ENCODE data around the gene MRPL36. TPM values are rescaled to one million over a fixed set of nuclear protein-coding genes. Genes with fewer than 3 reads are reported as not detected.
A peak's percentile ranks its signal among the peaks of the same experiment; 100 is the strongest.

Gene MRPL36
- total and polyA plus RNA-seq, 2 donors (not counting 3 experiments of a cell fraction or from before 2014, with no cell fraction given): 70.3 to 72.7 TPM

- CTCF ChIA-PET: interaction anchor here (0.6 to 4.1 kb wide), 23 partner anchors 9 to 1839 kb away, joined by 3 to 84 read pairs (median 4); partner anchors contain the start of genes MRPL36 and NDUFS6
- Histone ChIP-seq H2AFZ (ENCODE audit: low read depth, low read length) (no peak overlapping the region), H3K4me3 (replicated peaks in 1 of 3; ENCODE audit: insufficient read depth in 1 of 3, low read depth in 1 of 3, low read length in 3 of 3) (no peak overlapping the region)
These were observed 36.1 kb downstream of the MRPL36 start for GRCh38 chr5:1763548-1763911.

More at GRCh38 chr5:1763548-1763911, 36.1 kb downstream of the MRPL36 start:
- Histone ChIP-seq H3K9me1 (replicated peaks; ENCODE audit: control insufficient read depth, extremely low read depth, insufficient read depth, low read length) (no peaks in the 10 kb centered on the region), H3K27me3 (ENCODE audit: control insufficient read depth in 2 of 2, insufficient read depth in 2 of 2, low read length in 2 of 2) (peaks cover 0 to 2% of the 10 kb centered on the region in 2 experiments), H3K79me2 (ENCODE audit: control insufficient read depth, insufficient read depth, low read length) (no peaks in the 10 kb centered on the region), H3K4me1 (ENCODE audit: control insufficient read depth, extremely low read depth, insufficient read depth, low read length) (no peaks in the 10 kb centered on the region), H4K20me1 (replicated peaks; ENCODE audit: control insufficient read depth, extremely low read depth, insufficient read depth, low read length) (no peaks in the 10 kb centered on the region), H3K27ac (ENCODE audit: insufficient read depth, low read depth, low read length) (no peak overlapping the region), H3K9me3 (replicated peaks; ENCODE audit: control insufficient read depth, insufficient read depth, low read length) (no peaks in the 10 kb centered on the region), H3K9ac (replicated peaks; ENCODE audit: extremely low read depth, insufficient read depth, low read length) (no peak overlapping the region), H3K4me2 (ENCODE audit: insufficient read depth, low read length) (no peak overlapping the region), H3K36me3 (ENCODE audit: control insufficient read depth in 2 of 2, extremely low read depth in 1 of 2, insufficient read depth in 2 of 2, low read length in 2 of 2) (no peaks in the 10 kb centered on the region)
- DNase-seq (ENCODE audit: low read depth, low spot score) (peak; percentile 65), FAIRE-seq (peak; percentile 94)
- BruUV-seq (replicated peaks): no TSS peak
- intact Hi-C loops (cut with micrococcal nuclease): loop anchor here (1.0 kb wide), 3 partner anchors 36 to 275 kb away; partner anchors contain the start of gene MRPL36
- dilution Hi-C loops (cut with MboI; ENCODE audit: extremely low pct_ligation_motif_present, low sequenced_read_pairs): no loop called here
- POLR2A ChIA-PET: no interaction called here
- TF ChIP-seq MYC (IDR thresholded peaks at IDR 0.05; ENCODE audit: low read depth, low read length): no peak
- peak; percentile 73 to 83 for TF ChIP-seq CTCF (IDR thresholded peaks at IDR 0.05; ENCODE audit: extremely low read depth in 1 of 2, insufficient read depth in 1 of 2, low read depth in 1 of 2, low read length in 2 of 2)

Data from endothelial cell of umbilical vein (primary cell).